ENCODE data around the gene IFIH1.
A peak's percentile ranks its signal among the peaks of the same experiment; 100 is the strongest.

Gene IFIH1

GRCh38 chr2:162333968-162334367 lies 15.5 kb upstream of the IFIH1 start:
- H2AFZ ChIP-seq (ENCODE audit: low read length): no peak overlapping the region
- H3K9ac ChIP-seq (ENCODE audit: low read depth, low read length, poor library complexity, severe bottlenecking): no peak overlapping the region
- H3F3A ChIP-seq (ENCODE audit: low read depth): no peaks in the 10 kb centered on the region
- no peaks in the 10 kb centered on the region for H3K27me3 ChIP-seq (ENCODE audit: insufficient read depth, low read length, poor library complexity, severe bottlenecking)
- H3K9me2 ChIP-seq (replicated peaks; ENCODE audit: low read depth, low read length): no peaks in the 10 kb centered on the region
- H3K79me2 ChIP-seq (ENCODE audit: insufficient read depth, low read length): no peaks in the 10 kb centered on the region
- TF ChIP-seq EZH2phosphoT487 (IDR thresholded peaks at IDR 0.05; ENCODE audit: borderline replicate concordance) (no peak), CTCF (conservative IDR thresholded peaks at IDR 0.05; ENCODE audit: low read length) (peak; percentile 67)
- no peaks in the 10 kb centered on the region for H4K20me1 ChIP-seq (ENCODE audit: insufficient read depth, low read length, poor library complexity, severe bottlenecking)
- no peak overlapping the region for H3K4me2 ChIP-seq (ENCODE audit: low read depth, low read length, poor library complexity, severe bottlenecking)
- H3K4me1 ChIP-seq (ENCODE audit: insufficient read depth, low read length, poor library complexity, severe bottlenecking): no peaks in the 10 kb centered on the region
- H3K4me3 ChIP-seq (ENCODE audit: low read length, poor library complexity, severe bottlenecking): no peak overlapping the region
- H3K9me3 ChIP-seq (ENCODE audit: insufficient read depth, low read depth, low read length): no peaks in the 10 kb centered on the region
- H3K36me3 ChIP-seq (ENCODE audit: insufficient read depth, low read length): no peaks in the 10 kb centered on the region

- no peaks in the 10 kb centered on the region for H3K9me2 ChIP-seq (replicated peaks; ENCODE audit: low read depth, low read length)
- no peak overlapping the region for H3K4me3 ChIP-seq (ENCODE audit: low read length, poor library complexity, severe bottlenecking)
- TF ChIP-seq CTCF (conservative IDR thresholded peaks at IDR 0.05; ENCODE audit: low read length) (no peak), EZH2phosphoT487 (IDR thresholded peaks at IDR 0.05; ENCODE audit: borderline replicate concordance) (no peak)
- H4K20me1 ChIP-seq (ENCODE audit: insufficient read depth, low read length, poor library complexity, severe bottlenecking): no peaks in the 10 kb centered on the region
- H3K4me1 ChIP-seq (ENCODE audit: insufficient read depth, low read length, poor library complexity, severe bottlenecking): no peaks in the 10 kb centered on the region
- no peaks in the 10 kb centered on the region for H3K79me2 ChIP-seq (ENCODE audit: insufficient read depth, low read length)
- no peaks in the 10 kb centered on the region for H3K27me3 ChIP-seq (ENCODE audit: insufficient read depth, low read length, poor library complexity, severe bottlenecking)
- H3K9me3 ChIP-seq (ENCODE audit: insufficient read depth, low read depth, low read length): no peaks in the 10 kb centered on the region
- H3F3A ChIP-seq (ENCODE audit: low read depth): no peaks in the 10 kb centered on the region
- no peaks in the 10 kb centered on the region for H3K36me3 ChIP-seq (ENCODE audit: insufficient read depth, low read length)
- no peak overlapping the region for H2AFZ ChIP-seq (ENCODE audit: low read length)
- no peak overlapping the region for H3K9ac ChIP-seq (ENCODE audit: low read depth, low read length, poor library complexity, severe bottlenecking)
- no peak overlapping the region for H3K4me2 ChIP-seq (ENCODE audit: low read depth, low read length, poor library complexity, severe bottlenecking)
These were observed 12.4 kb upstream of the IFIH1 start for GRCh38 chr2:162330881-162331280.

- no peaks in the 10 kb centered on the region for H3K4me1 ChIP-seq (ENCODE audit: insufficient read depth, low read length, poor library complexity, severe bottlenecking)
- no peaks in the 10 kb centered on the region for H4K20me1 ChIP-seq (ENCODE audit: insufficient read depth, low read length, poor library complexity, severe bottlenecking)
- no peaks in the 10 kb centered on the region for H3K9me2 ChIP-seq (replicated peaks; ENCODE audit: low read depth, low read length)
- TF ChIP-seq CTCF (conservative IDR thresholded peaks at IDR 0.05; ENCODE audit: low read length): no peak
- no peak for TF ChIP-seq EZH2phosphoT487 (IDR thresholded peaks at IDR 0.05; ENCODE audit: borderline replicate concordance)
- H3K9me3 ChIP-seq (ENCODE audit: insufficient read depth, low read depth, low read length): no peaks in the 10 kb centered on the region
- H3K4me2 ChIP-seq (ENCODE audit: low read depth, low read length, poor library complexity, severe bottlenecking): no peak overlapping the region
- H3K4me3 ChIP-seq (ENCODE audit: low read length, poor library complexity, severe bottlenecking): no peak overlapping the region
- H3K36me3 ChIP-seq (ENCODE audit: insufficient read depth, low read length): no peaks in the 10 kb centered on the region
- H3F3A ChIP-seq (ENCODE audit: low read depth): no peaks in the 10 kb centered on the region
- no peaks in the 10 kb centered on the region for H3K79me2 ChIP-seq (ENCODE audit: insufficient read depth, low read length)
- H2AFZ ChIP-seq (ENCODE audit: low read length): no peak overlapping the region
- H3K9ac ChIP-seq (ENCODE audit: low read depth, low read length, poor library complexity, severe bottlenecking): no peak overlapping the region
- H3K27me3 ChIP-seq (ENCODE audit: insufficient read depth, low read length, poor library complexity, severe bottlenecking): no peaks in the 10 kb centered on the region
These were observed 10.1 kb upstream of the IFIH1 start for GRCh38 chr2:162328424-162329157.
